PC-3 (cell line): ENCODE measurements around the gene ETAA1.

ENCODE experiments used
- CTCF ChIP-seq: fragments of 300-600 bp; sonication (generic); conservative IDR thresholded peaks from 2 replicates; pipeline ENCODE4 v1.5.1; 2017; ENCODE audit warnings: antibody characterized with exemption, low read depth, mild to moderate bottlenecking, low read length
- EZH2 ChIP-seq: fragments of 300-600 bp; sonication (generic); IDR thresholded peaks from one replicate; pipeline ENCODE4 v1.6.1; 2017; ENCODE audit warnings: antibody characterized with exemption, mild to moderate bottlenecking, low read length; ENCODE audit not compliant: unreplicated experiment

GRCh38 chr2:67437114-67437513 lies 40.0 kb downstream of the ETAA1 start:
- TF ChIP-seq CTCF (no peak), EZH2 (no peak)
